ENCODE results near the gene OR2H1. TPM values are rescaled to one million over a fixed set of nuclear protein-coding genes. Genes with fewer than 3 reads are reported as not detected.

The OR2H1 gene
- total RNA-seq, 1 experiment from 2014 or later: not detected

GRCh38 chr6:29487131-29487530 is 30.2 kb downstream of the OR2H1 start (continued):
- no peak for TF ChIP-seq SP1 (CRISPR knock-in tag; conservative IDR thresholded peaks at IDR 0.05)

- CTCF ChIA-PET: no interaction called here
- POLR2A ChIA-PET: interaction anchor here (0.6 kb wide), 1 partner anchor 46 kb away, joined by 3 read pairs; no protein-coding TSS in a partner anchor
- peaks cover 11% of the 10 kb centered on the region for H3K9me3 Mint-ChIP-seq
- no peaks in the 10 kb centered on the region for H3K27me3 Mint-ChIP-seq (ENCODE audit: low read depth)
- no peaks in the 10 kb centered on the region for H3K4me1 Mint-ChIP-seq
- H3K4me3 Mint-ChIP-seq: no peak within 1 kb of the TSS
- no peak for ATAC-seq
- no peak for DNase-seq (ENCODE audit: low spot score)
- H3K27ac Mint-ChIP-seq: no peak within 1 kb of the TSS
- no peak for TF ChIP-seq KAT7 (CRISPR knock-in tag; IDR thresholded peaks at IDR 0.05; ENCODE audit: borderline replicate concordance)
- TF ChIP-seq ATF6 (CRISPR knock-in tag; IDR thresholded peaks at IDR 0.05): no peak
- no peak for TF ChIP-seq JAZF1 (CRISPR knock-in tag; IDR thresholded peaks at IDR 0.05)
- TF ChIP-seq GTF2I (CRISPR knock-in tag; conservative IDR thresholded peaks at IDR 0.05): no peak
- no peaks in the 10 kb centered on the region for H3K36me3 Mint-ChIP-seq
Observed at GRCh38 chr6:29487660-29488059, 30.7 kb downstream of the OR2H1 start, which contains the start of gene MAS1L. MAS1L (minus strand) TSS chr6:29487956; CDS start chr6:29487902, 54 bp downstream.

- ATAC-seq: no peak
- Mint-ChIP-seq H3K27ac (no peak overlapping the region), H3K4me1 (no peaks in the 10 kb centered on the region), H3K4me3 (no peak overlapping the region), H3K9me3 (peaks cover 10% of the 10 kb centered on the region; the same call in 1 of the 2 replicates), H3K36me3 (no peaks in the 10 kb centered on the region), H3K27me3 (ENCODE audit: low read depth) (0 out of 2 replicates have a peak, but pooled peaks cover 3% of the 10 kb centered on the region)
- ChIA-PET POLR2A (no interaction called here), CTCF (interaction anchor here (0.6 kb wide), 1 partner anchor 14 kb away, joined by 3 read pairs; no protein-coding TSS in a partner anchor)
- TF ChIP-seq SMAD3 (CRISPR knock-in tag; IDR thresholded peaks at IDR 0.05; ENCODE audit: borderline replicate concordance) (no peak), HMGA2 (CRISPR knock-in tag; IDR thresholded peaks at IDR 0.05) (peak; percentile 95)
- no peak for DNase-seq (ENCODE audit: low spot score)
Observed at GRCh38 chr6:29488874-29489273, 31.9 kb downstream of the OR2H1 start.

- no peak for TF ChIP-seq CREM (CRISPR knock-in tag; IDR thresholded peaks at IDR 0.05)
- TF ChIP-seq ZNF425 (CRISPR knock-in tag; conservative IDR thresholded peaks at IDR 0.05): no peak
- TF ChIP-seq HMGXB4 (CRISPR knock-in tag; IDR thresholded peaks at IDR 0.05): no peak
- no peak for TF ChIP-seq IRF2 (CRISPR knock-in tag; IDR thresholded peaks at IDR 0.05; ENCODE audit: borderline replicate concordance, low read depth)
- TF ChIP-seq TP53 (CRISPR knock-in tag; IDR thresholded peaks at IDR 0.05): no peak
- Mint-ChIP-seq H3K36me3 (no peaks in the 10 kb centered on the region), H3K4me1 (no peaks in the 10 kb centered on the region), H3K27ac (no peak overlapping the region), H3K27me3 (ENCODE audit: low read depth) (0 out of 2 replicates have a peak, but pooled peaks cover 3% of the 10 kb centered on the region), H3K9me3 (peaks cover 10% of the 10 kb centered on the region; the same call in 1 of the 2 replicates), H3K4me3 (no peak overlapping the region)
- no peak for ATAC-seq
- ChIA-PET CTCF (interaction anchor here (0.6 kb wide), 1 partner anchor 14 kb away, joined by 3 read pairs; no protein-coding TSS in a partner anchor), POLR2A (no interaction called here)
- DNase-seq (ENCODE audit: low spot score): no peak
Observed at GRCh38 chr6:29489286-29489685, 32.3 kb downstream of the OR2H1 start.

Measured in WTC11 (cell line).